ENCODE results near the gene RABL2A. TPM values are rescaled to one million over a fixed set of nuclear protein-coding genes. Genes with fewer than 3 reads are reported as not detected.
"Not testable (repeated sequence)": the region's sequence is repeated elsewhere in the genome, so short reads cannot be mapped to it uniquely, and the experiment has no call there.

The RABL2A gene
- total RNA-seq, result 36.1 TPM

DNA sequence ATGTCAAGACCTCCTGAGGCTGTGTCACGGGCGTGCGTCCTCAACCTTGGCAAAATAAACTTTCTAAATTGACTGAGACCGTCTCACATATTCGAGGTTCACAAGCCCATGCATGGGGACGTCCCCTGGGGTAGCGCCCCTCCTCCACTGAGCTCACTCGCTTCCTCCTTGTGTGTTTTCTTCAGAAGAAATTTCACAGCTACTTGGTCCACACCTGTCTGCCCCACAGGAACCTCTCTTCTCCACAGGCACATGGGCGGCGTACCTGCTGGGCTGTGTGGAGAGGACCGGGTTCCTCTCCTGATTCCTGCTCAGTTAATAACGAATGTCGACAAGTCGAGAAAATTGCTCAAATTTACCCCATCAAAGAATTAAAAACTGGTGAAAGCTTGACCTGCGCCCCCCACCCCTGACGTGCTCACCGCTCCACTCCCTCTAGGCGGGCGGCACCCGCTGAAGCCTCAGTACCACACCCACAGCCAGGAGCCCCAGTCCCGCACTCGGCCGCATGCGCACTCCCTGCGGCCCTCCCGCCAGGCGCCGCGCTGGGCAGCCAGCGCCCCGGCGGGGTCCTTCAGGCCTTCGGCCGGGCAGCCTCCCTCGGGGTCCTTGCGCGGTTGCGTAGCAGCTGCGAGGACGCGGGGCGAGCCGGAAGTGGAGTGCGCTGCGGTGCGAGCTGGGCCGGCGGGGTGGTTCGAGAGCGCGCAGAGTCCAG is at the start of gene RABL2A:
TSS of gene RABL2A (plus strand) at position 651 of the 715 bp plus-strand sequence. CDS start 1,341 bp downstream, outside the sequence.
- DNase-seq (ENCODE audit: low spot score), result peak; percentile 87

GRCh38 chr2:113578508-113578907 is 48.6 kb upstream of the RABL2A start:
- DNase-seq (ENCODE audit: low spot score), result not testable (repeated sequence)

- not testable (repeated sequence) for DNase-seq (ENCODE audit: low spot score)
Measured at GRCh38 chr2:113582473-113582872, 44.6 kb upstream of the RABL2A start.

- peak; percentile 82 for DNase-seq (ENCODE audit: low spot score)
Measured at GRCh38 chr2:113583521-113584225, 43.4 kb upstream of the RABL2A start.

GRCh38 chr2:113584311-113585092 is 42.6 kb upstream of the RABL2A start:
- not testable (repeated sequence) for DNase-seq (ENCODE audit: low spot score)

- DNase-seq (ENCODE audit: low spot score), result not testable (repeated sequence)
Measured at GRCh38 chr2:113587201-113587600, 39.9 kb upstream of the RABL2A start.

GRCh38 chr2:113589591-113589990 is 37.5 kb upstream of the RABL2A start:
- DNase-seq (ENCODE audit: low spot score), result not testable (repeated sequence)

GRCh38 chr2:113591926-113592325 is 35.1 kb upstream of the RABL2A start:
- DNase-seq (ENCODE audit: low spot score), result not testable (repeated sequence)

DNA sequence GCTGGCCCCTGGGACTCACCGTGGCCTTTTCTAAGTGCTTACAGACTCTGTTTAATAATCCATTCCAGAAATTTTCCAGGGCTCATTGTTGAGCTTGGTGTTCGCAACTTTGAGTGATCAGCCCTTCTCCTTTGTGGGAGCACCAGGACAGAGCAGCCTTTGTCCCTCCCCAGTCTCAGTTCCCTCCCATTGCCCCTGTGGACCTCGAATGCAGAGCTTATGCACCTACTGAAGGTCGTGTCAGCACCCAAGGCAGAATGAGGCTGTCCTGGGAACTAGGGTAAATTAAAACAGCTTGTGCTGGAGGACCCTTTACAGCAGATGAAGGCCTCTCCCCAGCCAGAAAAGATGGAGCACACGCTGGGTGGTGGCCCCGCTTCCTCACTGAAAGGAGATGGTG is 33.8 kb upstream of the RABL2A start:
- not testable (repeated sequence) for DNase-seq (ENCODE audit: low spot score)

DNA sequence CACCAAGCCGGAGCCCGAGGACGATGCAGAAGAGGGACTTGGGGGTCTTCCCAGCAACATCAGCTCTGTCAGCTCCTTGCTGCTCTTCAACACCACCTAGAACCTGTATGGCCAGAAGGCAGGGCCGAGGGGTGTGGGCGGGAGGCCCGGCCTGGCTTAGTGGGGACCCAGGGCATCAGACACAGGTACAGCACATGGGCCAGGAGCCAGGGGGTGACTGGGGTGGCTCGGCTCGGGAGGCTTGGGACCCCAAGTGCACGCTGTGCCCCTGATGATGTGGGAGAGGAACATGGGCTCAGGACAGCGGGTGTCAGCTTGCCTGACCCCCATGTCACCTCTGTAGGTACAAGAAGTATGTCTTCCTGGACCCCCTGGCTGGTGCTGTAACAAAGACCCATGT is 31.3 kb upstream of the RABL2A start:
- not testable (repeated sequence) for DNase-seq (ENCODE audit: low spot score)

DNA sequence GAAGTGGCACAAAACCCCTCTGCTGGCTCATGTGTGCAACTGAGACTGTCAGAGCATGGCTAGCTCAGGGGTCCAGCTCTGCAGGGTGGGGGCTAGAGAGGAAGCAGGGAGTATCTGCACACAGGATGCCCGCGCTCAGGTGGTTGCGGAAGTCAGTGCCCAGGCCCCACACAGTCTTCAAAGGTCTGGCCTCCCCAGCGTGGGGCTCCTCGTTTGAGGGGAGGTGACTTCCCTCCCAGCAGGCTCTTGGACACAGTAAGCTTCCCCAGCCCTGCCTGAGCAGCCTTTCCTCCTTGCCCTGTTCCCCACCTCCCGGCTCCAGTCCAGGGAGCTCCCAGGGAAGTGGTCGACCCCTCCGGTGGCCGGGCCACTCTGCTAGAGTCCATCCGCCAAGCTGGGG is 29.9 kb upstream of the RABL2A start:
- not testable (repeated sequence) for DNase-seq (ENCODE audit: low spot score)

GRCh38 chr2:113597572-113597971 is 29.5 kb upstream of the RABL2A start:
- not testable (repeated sequence) for DNase-seq (ENCODE audit: low spot score)

- DNase-seq (ENCODE audit: low spot score), result not testable (repeated sequence)
Measured at GRCh38 chr2:113598180-113598579, 28.9 kb upstream of the RABL2A start.

- not testable (repeated sequence) for DNase-seq (ENCODE audit: low spot score)
Measured at GRCh38 chr2:113598738-113599137, 28.3 kb upstream of the RABL2A start.

- DNase-seq (ENCODE audit: low spot score), result not testable (repeated sequence)
Measured at GRCh38 chr2:113599208-113599607, 27.9 kb upstream of the RABL2A start.

- not testable (repeated sequence) for DNase-seq (ENCODE audit: low spot score)
Measured at GRCh38 chr2:113602040-113602769, 24.9 kb upstream of the RABL2A start.

- no peak for DNase-seq (ENCODE audit: low spot score)
Measured at GRCh38 chr2:113602869-113603466, 24.1 kb upstream of the RABL2A start.

- DNase-seq (ENCODE audit: low spot score), result peak; percentile 90
Measured at GRCh38 chr2:113603467-113604084, 23.5 kb upstream of the RABL2A start.

DNA sequence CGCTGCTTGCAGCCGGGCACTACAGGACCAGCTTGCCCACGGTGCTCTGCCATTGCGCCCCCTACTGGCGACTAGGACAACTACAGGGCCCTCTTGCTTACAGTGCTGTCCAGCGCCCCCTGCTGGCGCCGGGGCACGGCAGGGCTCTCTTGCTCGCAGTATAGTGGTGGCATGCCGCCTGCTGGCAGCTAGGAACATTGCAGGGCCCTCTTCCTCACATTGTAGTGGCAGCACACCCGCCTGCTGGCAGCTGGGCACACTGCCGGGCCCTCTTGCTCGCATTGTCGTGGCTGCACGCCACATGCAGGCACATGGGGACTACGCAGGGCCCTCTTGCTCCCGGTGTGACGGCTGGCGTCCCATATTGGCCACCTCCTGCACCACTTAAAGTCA is 23.0 kb upstream of the RABL2A start:
- peak; percentile 94 for DNase-seq (ENCODE audit: low spot score)

DNA sequence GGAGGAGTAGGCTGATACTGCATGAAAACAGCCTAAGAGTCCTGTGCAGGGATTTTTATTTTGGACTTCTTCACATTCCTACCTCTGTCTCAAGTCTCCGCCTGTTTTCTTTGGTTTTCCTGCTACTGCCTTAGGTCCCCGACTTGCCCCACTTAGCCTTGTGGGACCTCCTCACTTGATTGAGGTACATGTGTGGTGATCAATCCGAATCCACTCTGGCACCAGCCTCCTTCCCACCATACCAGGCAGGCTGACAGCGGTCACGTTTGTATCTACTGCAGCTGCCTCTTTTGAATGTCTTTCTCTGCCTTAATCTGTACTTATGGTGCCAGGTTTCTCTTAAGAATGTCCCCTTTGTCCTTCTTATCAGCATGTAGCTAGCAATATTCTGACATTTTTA is 22.4 kb upstream of the RABL2A start:
- not testable (repeated sequence) for DNase-seq (ENCODE audit: low spot score)

- DNase-seq (ENCODE audit: low spot score), result not testable (repeated sequence)
Measured at GRCh38 chr2:113606036-113606435, 21.0 kb upstream of the RABL2A start.

All from ureter (tissue), 1 donor.